ENCODE measurements around the gene TTBK2.

Gene TTBK2

DNA sequence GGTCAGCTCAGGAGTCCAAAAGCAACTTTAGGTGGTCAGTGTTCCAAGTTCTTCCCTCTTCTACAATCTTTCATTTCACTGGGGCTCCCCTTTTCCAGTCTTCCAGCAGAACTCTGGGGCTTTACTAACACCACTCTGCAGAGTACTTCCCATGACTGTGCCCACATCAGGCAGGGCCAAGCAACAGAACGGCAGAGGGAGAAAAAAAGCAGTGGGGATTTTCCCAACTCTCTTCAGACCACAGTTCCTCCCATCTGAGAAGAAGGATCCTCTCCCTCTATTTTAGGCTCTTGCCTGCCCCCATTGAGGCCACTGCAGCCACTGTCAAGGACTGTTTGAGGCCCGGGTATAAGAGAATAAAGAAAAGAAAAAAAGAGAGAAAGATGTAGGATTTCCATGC is 70.7 kb downstream of the TTBK2 start:
- Histone ChIP-seq H3K4me3 (ENCODE audit: low read depth, low read length) (no peak overlapping the region), H3K36me3 (ENCODE audit: control insufficient read depth in 2 of 2, insufficient read depth in 1 of 2, low read length in 2 of 2) (no peaks in the 10 kb centered on the region; a peak in 1 of 3 replicates), H3K4me1 (ENCODE audit: control insufficient read depth, insufficient read depth, low read length) (no peaks in the 10 kb centered on the region), H3K27ac (ENCODE audit: extremely low read depth, low read depth, low read length) (no peak overlapping the region), H3K9me3 (ENCODE audit: control insufficient read depth, insufficient read depth, low read depth, low read length) (no peaks in the 10 kb centered on the region)
- TF ChIP-seq ZBTB21 (tag by site-specific recombination; IDR thresholded peaks at IDR 0.05) (no peak), REPIN1 (tag by site-specific recombination; IDR thresholded peaks at IDR 0.05; ENCODE audit: low read depth) (no peak), ZNF433 (tag by site-specific recombination; IDR thresholded peaks at IDR 0.05; ENCODE audit: low read depth) (no peak), ZNF266 (tag by site-specific recombination; IDR thresholded peaks at IDR 0.05; ENCODE audit: low read depth) (no peak), MZF1 (tag by site-specific recombination; IDR thresholded peaks at IDR 0.05; ENCODE audit: borderline replicate concordance) (no peak), MEIS1 (CRISPR knock-in tag; IDR thresholded peaks at IDR 0.05; ENCODE audit: borderline replicate concordance) (no peak), MYNN (tag by site-specific recombination; IDR thresholded peaks at IDR 0.05; ENCODE audit: borderline replicate concordance) (no peak), GLIS2 (tag by site-specific recombination; IDR thresholded peaks at IDR 0.05) (no peak), ZNF404 (tag by site-specific recombination; IDR thresholded peaks at IDR 0.05) (no peak), ZNF626 (tag by site-specific recombination; IDR thresholded peaks at IDR 0.05) (no peak), OVOL3 (tag by site-specific recombination; IDR thresholded peaks at IDR 0.05) (no peak), ZNF274 (IDR thresholded peaks at IDR 0.05; ENCODE audit: low read length) (no peak), ZNF274 (tag by site-specific recombination; IDR thresholded peaks at IDR 0.05; ENCODE audit: borderline replicate concordance) (no peak), KLF7 (tag by site-specific recombination; IDR thresholded peaks at IDR 0.05; ENCODE audit: borderline replicate concordance) (no peak), SCRT1 (tag by site-specific recombination; IDR thresholded peaks at IDR 0.05; ENCODE audit: borderline replicate concordance) (no peak), ZNF555 (tag by site-specific recombination; conservative IDR thresholded peaks at IDR 0.05) (no peak)
- TF ChIP-seq, protein P1, sequence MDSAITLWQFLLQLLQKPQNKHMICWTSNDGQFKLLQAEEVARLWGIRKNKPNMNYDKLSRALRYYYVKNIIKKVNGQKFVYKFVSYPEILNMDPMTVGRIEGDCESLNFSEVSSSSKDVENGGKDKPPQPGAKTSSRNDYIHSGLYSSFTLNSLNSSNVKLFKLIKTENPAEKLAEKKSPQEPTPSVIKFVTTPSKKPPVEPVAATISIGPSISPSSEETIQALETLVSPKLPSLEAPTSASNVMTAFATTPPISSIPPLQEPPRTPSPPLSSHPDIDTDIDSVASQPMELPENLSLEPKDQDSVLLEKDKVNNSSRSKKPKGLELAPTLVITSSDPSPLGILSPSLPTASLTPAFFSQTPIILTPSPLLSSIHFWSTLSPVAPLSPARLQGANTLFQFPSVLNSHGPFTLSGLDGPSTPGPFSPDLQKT (IDR thresholded peaks at IDR 0.05; ENCODE audit: borderline replicate concordance, low read depth, low read length), result no peak
- TF ChIP-seq, protein P2, sequence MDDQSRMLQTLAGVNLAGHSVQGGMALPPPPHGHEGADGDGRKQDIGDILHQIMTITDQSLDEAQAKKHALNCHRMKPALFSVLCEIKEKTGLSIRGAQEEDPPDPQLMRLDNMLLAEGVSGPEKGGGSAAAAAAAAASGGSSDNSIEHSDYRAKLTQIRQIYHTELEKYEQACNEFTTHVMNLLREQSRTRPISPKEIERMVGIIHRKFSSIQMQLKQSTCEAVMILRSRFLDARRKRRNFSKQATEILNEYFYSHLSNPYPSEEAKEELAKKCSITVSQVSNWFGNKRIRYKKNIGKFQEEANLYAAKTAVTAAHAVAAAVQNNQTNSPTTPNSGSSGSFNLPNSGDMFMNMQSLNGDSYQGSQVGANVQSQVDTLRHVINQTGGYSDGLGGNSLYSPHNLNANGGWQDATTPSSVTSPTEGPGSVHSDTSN (CRISPR knock-in tag; IDR thresholded peaks at IDR 0.05), result no peak
- ChIA-PET POLR2A (no interaction called here), CTCF (no interaction called here)

DNA sequence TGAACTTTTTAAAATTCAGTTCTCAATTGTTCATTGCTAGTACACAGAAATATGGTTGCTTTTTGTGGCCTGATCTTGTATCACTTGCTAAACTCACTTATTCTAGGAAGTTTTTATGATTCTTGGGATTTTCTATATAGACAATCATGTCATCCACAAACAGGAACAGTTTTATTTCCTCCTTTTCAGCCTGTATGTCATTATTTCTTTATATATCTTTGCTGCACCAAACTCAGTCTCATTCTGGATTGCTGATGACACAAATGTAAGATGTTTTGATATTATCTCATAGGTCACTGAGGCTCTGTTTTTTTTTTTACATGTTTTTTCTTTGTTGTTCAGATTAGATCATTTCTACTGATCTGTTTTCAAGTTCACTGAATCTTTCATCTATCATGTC is 71.7 kb downstream of the TTBK2 start:
- ChIA-PET CTCF (no interaction called here), POLR2A (no interaction called here)
- Histone ChIP-seq H3K4me1 (ENCODE audit: control insufficient read depth, insufficient read depth, low read length) (no peaks in the 10 kb centered on the region), H3K4me3 (ENCODE audit: low read depth, low read length) (no peak overlapping the region), H3K36me3 (ENCODE audit: control insufficient read depth in 2 of 2, insufficient read depth in 1 of 2, low read length in 2 of 2) (no peaks in the 10 kb centered on the region; a peak in 1 of 3 replicates), H3K9me3 (ENCODE audit: control insufficient read depth, insufficient read depth, low read depth, low read length) (no peaks in the 10 kb centered on the region), H3K27ac (ENCODE audit: extremely low read depth, low read depth, low read length) (no peak overlapping the region)
- TF ChIP-seq OVOL3 (tag by site-specific recombination; IDR thresholded peaks at IDR 0.05), result no peak
- TF ChIP-seq, protein P3, sequence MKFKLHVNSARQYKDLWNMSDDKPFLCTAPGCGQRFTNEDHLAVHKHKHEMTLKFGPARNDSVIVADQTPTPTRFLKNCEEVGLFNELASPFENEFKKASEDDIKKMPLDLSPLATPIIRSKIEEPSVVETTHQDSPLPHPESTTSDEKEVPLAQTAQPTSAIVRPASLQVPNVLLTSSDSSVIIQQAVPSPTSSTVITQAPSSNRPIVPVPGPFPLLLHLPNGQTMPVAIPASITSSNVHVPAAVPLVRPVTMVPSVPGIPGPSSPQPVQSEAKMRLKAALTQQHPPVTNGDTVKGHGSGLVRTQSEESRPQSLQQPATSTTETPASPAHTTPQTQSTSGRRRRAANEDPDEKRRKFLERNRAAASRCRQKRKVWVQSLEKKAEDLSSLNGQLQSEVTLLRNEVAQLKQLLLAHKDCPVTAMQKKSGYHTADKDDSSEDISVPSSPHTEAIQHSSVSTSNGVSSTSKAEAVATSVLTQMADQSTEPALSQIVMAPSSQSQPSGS (tag by site-specific recombination; IDR thresholded peaks at IDR 0.05; ENCODE audit: low read depth), result no peak
- TF ChIP-seq ZNF16 (tag by site-specific recombination; IDR thresholded peaks at IDR 0.05; ENCODE audit: low read depth), result no peak
- no peak for TF ChIP-seq SCRT2 (tag by site-specific recombination; IDR thresholded peaks at IDR 0.05)
- no peak for TF ChIP-seq ZNF140 (tag by site-specific recombination; IDR thresholded peaks at IDR 0.05)
- TF ChIP-seq ZNF394 (tag by site-specific recombination; IDR thresholded peaks at IDR 0.05; ENCODE audit: borderline replicate concordance), result no peak
- TF ChIP-seq, protein P2 (CRISPR knock-in tag; IDR thresholded peaks at IDR 0.05), result no peak
- TF ChIP-seq, protein P4, sequence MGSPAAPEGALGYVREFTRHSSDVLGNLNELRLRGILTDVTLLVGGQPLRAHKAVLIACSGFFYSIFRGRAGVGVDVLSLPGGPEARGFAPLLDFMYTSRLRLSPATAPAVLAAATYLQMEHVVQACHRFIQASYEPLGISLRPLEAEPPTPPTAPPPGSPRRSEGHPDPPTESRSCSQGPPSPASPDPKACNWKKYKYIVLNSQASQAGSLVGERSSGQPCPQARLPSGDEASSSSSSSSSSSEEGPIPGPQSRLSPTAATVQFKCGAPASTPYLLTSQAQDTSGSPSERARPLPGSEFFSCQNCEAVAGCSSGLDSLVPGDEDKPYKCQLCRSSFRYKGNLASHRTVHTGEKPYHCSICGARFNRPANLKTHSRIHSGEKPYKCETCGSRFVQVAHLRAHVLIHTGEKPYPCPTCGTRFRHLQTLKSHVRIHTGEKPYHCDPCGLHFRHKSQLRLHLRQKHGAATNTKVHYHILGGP (tag by site-specific recombination; IDR thresholded peaks at IDR 0.05), result no peak
- TF ChIP-seq ZNF501 (tag by site-specific recombination; IDR thresholded peaks at IDR 0.05), result no peak
- no peak for TF ChIP-seq MYNN (tag by site-specific recombination; IDR thresholded peaks at IDR 0.05; ENCODE audit: borderline replicate concordance)

All from HEK293 (cell line).